ENCODE results near the gene IGSF11.

IGSF11 gene

GRCh38 chr3:118949113-118949760 lies 85.4 kb downstream of the IGSF11 start:
- no peak for DNase-seq (ENCODE audit: low spot score)

- no peak for DNase-seq (ENCODE audit: low spot score)
Measured at GRCh38 chr3:118948146-118948545, 86.5 kb downstream of the IGSF11 start.

- DNase-seq (ENCODE audit: low spot score) = no peak
Measured at GRCh38 chr3:118946449-118946848, 88.2 kb downstream of the IGSF11 start.

- DNase-seq (ENCODE audit: low spot score) = no peak
Measured at GRCh38 chr3:118945834-118946233, 88.8 kb downstream of the IGSF11 start.

GRCh38 chr3:118943597-118943996 lies 91.0 kb downstream of the IGSF11 start:
- no peak for DNase-seq (ENCODE audit: low spot score)

GRCh38 chr3:118942671-118943070 lies 92.0 kb downstream of the IGSF11 start:
- no peak for DNase-seq (ENCODE audit: low spot score)

GRCh38 chr3:118942195-118942594 lies 92.5 kb downstream of the IGSF11 start:
- no peak for DNase-seq (ENCODE audit: low spot score)

GRCh38 chr3:118941236-118941635 lies 93.4 kb downstream of the IGSF11 start:
- no peak for DNase-seq (ENCODE audit: low spot score)

- DNase-seq (ENCODE audit: low spot score) = peak; percentile 46
Measured at GRCh38 chr3:118938183-118938961, 96.3 kb downstream of the IGSF11 start.

GRCh38 chr3:118936811-118937210 lies 97.8 kb downstream of the IGSF11 start:
- no peak for DNase-seq (ENCODE audit: low spot score)

- DNase-seq (ENCODE audit: low spot score) = no peak
Measured at GRCh38 chr3:118932822-118933558, 101.7 kb downstream of the IGSF11 start.

- DNase-seq (ENCODE audit: low spot score) = no peak
Measured at GRCh38 chr3:118931996-118932395, 102.7 kb downstream of the IGSF11 start.

GRCh38 chr3:118927449-118927848 lies 107.2 kb downstream of the IGSF11 start:
- DNase-seq (ENCODE audit: low spot score) = no peak

- DNase-seq (ENCODE audit: low spot score) = no peak
Measured at GRCh38 chr3:118912188-118912587, 122.5 kb downstream of the IGSF11 start.

- DNase-seq (ENCODE audit: low spot score) = no peak
Measured at GRCh38 chr3:118910332-118910731, 124.3 kb downstream of the IGSF11 start.

GRCh38 chr3:118909763-118910162 lies 124.9 kb downstream of the IGSF11 start:
- no peak for DNase-seq (ENCODE audit: low spot score)

- no peak for DNase-seq (ENCODE audit: low spot score)
Measured at GRCh38 chr3:118907909-118908308, 126.7 kb downstream of the IGSF11 start.

GRCh38 chr3:118900737-118901525 lies 133.7 kb downstream of the IGSF11 start:
- DNase-seq (ENCODE audit: low spot score) = no peak

GRCh38 chr3:118890206-118890605 lies 144.4 kb downstream of the IGSF11 start:
- DNase-seq (ENCODE audit: low spot score) = no peak

- no peak for DNase-seq (ENCODE audit: low spot score)
Measured at GRCh38 chr3:118889691-118890090, 145.0 kb downstream of the IGSF11 start.

GRCh38 chr3:118886708-118887107 lies 147.9 kb downstream of the IGSF11 start:
- no peak for DNase-seq (ENCODE audit: low spot score)

GRCh38 chr3:118884748-118885206 lies 149.9 kb downstream of the IGSF11 start:
- DNase-seq (ENCODE audit: low spot score) = peak; percentile 52
